HepG2 (cell line): ENCODE measurements around the gene HSPA14. TPM values are rescaled to one million over a fixed set of nuclear protein-coding genes. Genes with fewer than 3 reads are reported as not detected.

Experiments
- ARID4A ChIP-seq: sonication (generic); formaldehyde crosslinking; IDR thresholded peaks from 2 replicates; pipeline ENCODE4 v1.5.0; 2020; ENCODE audit warnings: mild to moderate bottlenecking, missing genetic modification reagents, borderline replicate concordance
- E2F1 ChIP-seq: sonication (generic); formaldehyde crosslinking; IDR thresholded peaks from 2 replicates; pipeline ENCODE4 v1.5.0; 2020; ENCODE audit warnings: missing genetic modification reagents
- ETV5 ChIP-seq: IDR thresholded peaks from 2 replicates; pipeline ENCODE4 v1.6.1; 2018; ENCODE audit warnings: missing biosample characterization, missing genetic modification reagents, inconsistent platforms, borderline replicate concordance
- FOXO1 ChIP-seq: sonication (generic); formaldehyde crosslinking; IDR thresholded peaks from 2 replicates; pipeline ENCODE4 v1.4.0; 2020; ENCODE audit warnings: missing genetic modification reagents
- FOXP1 ChIP-seq, 2 experiments: fragments of 450-650 bp in 1 of 2; IDR thresholded peaks; 2 replicates each; pipeline ENCODE4 v1.6.1; 2017 to 2018; ENCODE audit warnings: antibody characterized with exemption in 1 of 2
- HINFP ChIP-seq: sonication (generic); formaldehyde crosslinking; IDR thresholded peaks from 2 replicates; pipeline ENCODE4 v1.4.0; 2020; ENCODE audit warnings: low read depth, mild to moderate bottlenecking, missing genetic modification reagents
- KAT8 ChIP-seq: IDR thresholded peaks from 2 replicates; pipeline ENCODE4 v1.6.1; 2016; ENCODE audit warnings: missing genetic modification reagents, missing compliant biosample characterization
- KLF6 ChIP-seq: IDR thresholded peaks from 2 replicates; pipeline ENCODE4 v1.8.0; 2016; ENCODE audit warnings: missing biosample characterization, missing genetic modification reagents
- NFIB ChIP-seq: sonication (generic); formaldehyde crosslinking; IDR thresholded peaks from 2 replicates; pipeline ENCODE4 v1.9.0; 2021; ENCODE audit warnings: missing genetic modification reagents, mild to moderate bottlenecking, borderline replicate concordance
- NFKBIZ ChIP-seq: IDR thresholded peaks from 2 replicates; pipeline ENCODE4 v1.6.1; 2018; ENCODE audit warnings: missing genetic modification reagents, missing compliant biosample characterization
- NR2F1 ChIP-seq, 2 experiments: fragments of 450-650 bp in 1 of 2; formaldehyde crosslinking in 1 of 2; IDR thresholded peaks; 2 replicates each; pipeline versions ENCODE4 v1.5.0 to v1.6.1; 2016 to 2020; ENCODE audit warnings: mild to moderate bottlenecking in 1 of 2, missing compliant biosample characterization in 1 of 2, missing genetic modification reagents in 1 of 2, moderate library complexity in 1 of 2
- POLR2AphosphoS5 ChIP-seq: IDR thresholded peaks from 2 replicates; pipeline ENCODE4 v1.6.1; 2012; ENCODE audit warnings: low read depth, low read length
- RARA ChIP-seq: IDR thresholded peaks from 2 replicates; pipeline ENCODE4 v1.6.1; 2016; ENCODE audit warnings: missing genetic modification reagents, missing compliant biosample characterization
- RCOR2 ChIP-seq: IDR thresholded peaks from 2 replicates; pipeline ENCODE4 v1.6.1; 2016; ENCODE audit warnings: missing biosample characterization, missing genetic modification reagents
- RNF2 ChIP-seq: fragments of 450-650 bp; conservative IDR thresholded peaks from 2 replicates; pipeline ENCODE4 v1.6.1; 2016; ENCODE audit warnings: low read depth
- SUZ12 ChIP-seq: fragments of 150-350 bp; IDR thresholded peaks from 2 replicates; pipeline ENCODE4 v1.6.1; 2014; ENCODE audit warnings: low read depth, low read length
- TFDP2 ChIP-seq: sonication (generic); formaldehyde crosslinking; IDR thresholded peaks from 2 replicates; pipeline ENCODE4 v1.4.0; 2020; ENCODE audit warnings: missing genetic modification reagents
- ZNF225 ChIP-seq: sonication (generic); formaldehyde crosslinking; IDR thresholded peaks from 2 replicates; pipeline ENCODE4 v1.4.0; 2020; ENCODE audit warnings: mild to moderate bottlenecking, missing genetic modification reagents
- ZNF512 ChIP-seq: sonication (generic); formaldehyde crosslinking; IDR thresholded peaks from 2 replicates; pipeline ENCODE4 v1.4.0; 2020; ENCODE audit warnings: mild to moderate bottlenecking, missing genetic modification reagents
- ZNF777 ChIP-seq: sonication (generic); formaldehyde crosslinking; IDR thresholded peaks from 2 replicates; pipeline ENCODE4 v1.4.0; 2020; ENCODE audit warnings: missing genetic modification reagents
- polyA plus RNA-seq, 8 experiments: library from polyadenylated mRNA; depleted of rRNA in 3 of 8; stranded (reverse) in 7 of 8; unstranded in 1 of 8; fragments of >200 nt; fragmentation: Illumina TruSeq in 4 of 8; extraction: Trizol in 4 of 8; gene quantifications; 2 replicates each; pipeline versions ENCODE4 v1.2.1 to v1.2.3, GENCODE V29; 2011 to 2016; ENCODE audit warnings: low read depth in 4 of 8, missing spikeins in 1 of 8, mixed read lengths in 1 of 8; ENCODE audit not compliant: insufficient read depth in 1 of 8
- total RNA-seq, 5 experiments: library from RNA; depleted of rRNA; stranded (reverse); fragments of >200 nt; fragmentation: Illumina TruSeq; extraction: Trizol; gene quantifications; 2 replicates each; pipeline ENCODE4 v1.2.3, GENCODE V29; 2016; ENCODE audit warnings: low read depth in 1 of 5

The HSPA14 gene
- total and polyA plus RNA-seq, 2 of the 13 experiments (the other 11 are each of a cell fraction or from before 2014, with no cell fraction given): 10.7 to 29.8 TPM

GRCh38 chr10:14837757-14838581, at the start of gene HSPA14, which contains the start of the genes CDNF and MSANTD7 (continued):
- TF ChIP-seq ARID4A (CRISPR knock-in tag) (peak; percentile 93), ZNF777 (peak; percentile 63), TFDP2 (CRISPR knock-in tag) (peak; percentile 96), SUZ12 (no peak), E2F1 (CRISPR knock-in tag) (peak; percentile 93), ZNF225 (CRISPR knock-in tag) (peak; percentile 77; the same call in 1 of the 2 replicates), HINFP (CRISPR knock-in tag) (peak; percentile 46), RNF2 (peak; percentile 21; the same call in 1 of the 2 replicates), RCOR2 (CRISPR knock-in tag) (no peak), NFIB (CRISPR knock-in tag) (no peak), ETV5 (peak; percentile 62; the same call in 1 of the 2 replicates), POLR2AphosphoS5 (peak; percentile 77), FOXP1 (IDR thresholded peaks at IDR 0.05) (0 out of 2 replicates have a peak, but pooled peaks have one; percentile 45), FOXP1 (CRISPR knock-in tag; IDR thresholded peaks at IDR 0.05) (no peak), KAT8 (peak; percentile 83; the same call in 1 of the 2 replicates), FOXO1 (peak; percentile 36; the same call in 1 of the 2 replicates), ZNF512 (no peak), RARA (CRISPR knock-in tag) (no peak), KLF6 (CRISPR knock-in tag) (peak; percentile 39; the same call in 1 of the 2 replicates), NR2F1 (CRISPR knock-in tag; IDR thresholded peaks at IDR 0.05) (no peak), NFKBIZ (CRISPR knock-in tag) (0 out of 2 replicates have a peak, but pooled peaks have one; percentile 14)
